ENCODE data around the gene MSLN.
A peak's percentile ranks its signal among the peaks of the same experiment; 100 is the strongest.
"Not testable (repeated sequence)": the region's sequence is repeated elsewhere in the genome, so short reads cannot be mapped to it uniquely, and the experiment has no call there.

GRCh38 chr16:712740-713250 is 47.7 kb upstream of the MSLN start:
- TF ChIP-seq CTCF (IDR thresholded peaks at IDR 0.05): peak in 3 of 5 experiments; percentile 18 to 40 (median 31)
- not testable (repeated sequence) for TF ChIP-seq POLR2A, EP300 (IDR thresholded peaks at IDR 0.05)

Measured in tibial nerve (tissue), 4 donors.